Stimulated activated memory B cell treated with anti-CD40 and anti-IgM and Interleukin-4, amounts not matched to agents 10 μg/mL and 1 μg/mL and 100 μg/mL, for 72 hours (primary cell): ENCODE data around the gene SAP25.
"Not testable (repeated sequence)": the region's sequence is repeated elsewhere in the genome, so short reads cannot be mapped to it uniquely, and the experiment has no call there.

ENCODE experiments used
- ATAC-seq: fragments of 150-1000 bp; cut with Tn5 transposase; 2 replicates; pipeline ENCODE4 v1.10.0; 2021
- H3K27ac Mint-ChIP-seq: one replicate; pipeline ENCODE4 v1.8.0; 2022; ENCODE audit warnings: mild to moderate bottlenecking, mixed read lengths
- H3K27me3 Mint-ChIP-seq: one replicate; pipeline ENCODE4 v1.8.0; 2022; ENCODE audit warnings: mixed read lengths
- H3K36me3 Mint-ChIP-seq: one replicate; pipeline ENCODE4 v1.8.0; 2022; ENCODE audit warnings: mixed read lengths
- H3K4me1 Mint-ChIP-seq: one replicate; pipeline ENCODE4 v1.8.0; 2022; ENCODE audit warnings: mixed read lengths
- H3K4me3 Mint-ChIP-seq: one replicate; pipeline ENCODE4 v1.8.0; 2022; ENCODE audit warnings: mild to moderate bottlenecking, moderate library complexity, mixed read lengths
- H3K9me3 Mint-ChIP-seq: one replicate; pipeline ENCODE4 v1.8.0; 2022; ENCODE audit warnings: mixed read lengths

The SAP25 gene

GRCh38 chr7:100543586-100543985 lies 30.1 kb downstream of the SAP25 start:
- Mint-ChIP-seq H3K4me3 (peak overlapping the region; percentile 53), H3K9me3 (no peaks in the 10 kb centered on the region), H3K36me3 (peaks cover 1% of the 10 kb centered on the region), H3K27me3 (no peaks in the 10 kb centered on the region), H3K4me1 (peaks cover 82% of the 10 kb centered on the region), H3K27ac (peak overlapping the region; percentile 95)
- no peak for ATAC-seq

GRCh38 chr7:100541309-100541708 lies 32.4 kb downstream of the SAP25 start:
- ATAC-seq, H3K4me3 Mint-ChIP-seq, H3K27ac Mint-ChIP-seq, H3K36me3 Mint-ChIP-seq, H3K9me3 Mint-ChIP-seq, H3K27me3 Mint-ChIP-seq: not testable (repeated sequence)
- H3K4me1 Mint-ChIP-seq = peaks cover 59% of the 10 kb centered on the region

- Mint-ChIP-seq H3K9me3 (no peaks in the 10 kb centered on the region), H3K4me1 (peaks cover 48% of the 10 kb centered on the region), H3K27me3 (no peaks in the 10 kb centered on the region), H3K4me3 (peak overlapping the region; percentile 91), H3K27ac (peak overlapping the region; percentile 73), H3K36me3 (no peaks in the 10 kb centered on the region)
- no peak for ATAC-seq
Measured at GRCh38 chr7:100540073-100540723, 33.5 kb downstream of the SAP25 start.

GRCh38 chr7:100539436-100540006 lies 34.2 kb downstream of the SAP25 start:
- H3K27me3 Mint-ChIP-seq = no peaks in the 10 kb centered on the region
- H3K4me1 Mint-ChIP-seq = peaks cover 41% of the 10 kb centered on the region
- peak overlapping the region; percentile 91 for H3K4me3 Mint-ChIP-seq
- no peaks in the 10 kb centered on the region for H3K9me3 Mint-ChIP-seq
- H3K27ac Mint-ChIP-seq = peak overlapping the region; percentile 73
- H3K36me3 Mint-ChIP-seq = no peaks in the 10 kb centered on the region
- ATAC-seq = peak; percentile 2

- Mint-ChIP-seq H3K36me3 (no peaks in the 10 kb centered on the region), H3K27me3 (no peaks in the 10 kb centered on the region), H3K9me3 (no peaks in the 10 kb centered on the region), H3K4me1 (peaks cover 35% of the 10 kb centered on the region), H3K4me3 (peak within 1 kb of the TSS; percentile 91), H3K27ac (peak within 1 kb of the TSS; percentile 73)
- ATAC-seq = peak; percentile 99
Measured at GRCh38 chr7:100538654-100539435, 34.9 kb downstream of the SAP25 start, which contains the start of gene AGFG2. Gene AGFG2, plus strand, starts transcription at chr7:100539203. Its CDS starts 144 bp downstream, at chr7:100539347.

- H3K36me3 Mint-ChIP-seq = no peaks in the 10 kb centered on the region
- no peaks in the 10 kb centered on the region for H3K9me3 Mint-ChIP-seq
- no peak for ATAC-seq
- H3K4me3 Mint-ChIP-seq = peak overlapping the region; percentile 91
- H3K27me3 Mint-ChIP-seq = no peaks in the 10 kb centered on the region
- peak overlapping the region; percentile 73 for H3K27ac Mint-ChIP-seq
- H3K4me1 Mint-ChIP-seq = peaks cover 29% of the 10 kb centered on the region
Measured at GRCh38 chr7:100538348-100538653, 35.4 kb downstream of the SAP25 start.

GRCh38 chr7:100536695-100537094 lies 37.0 kb downstream of the SAP25 start:
- not testable (repeated sequence) for H3K27ac Mint-ChIP-seq, H3K36me3 Mint-ChIP-seq, ATAC-seq, H3K9me3 Mint-ChIP-seq, H3K4me3 Mint-ChIP-seq
- H3K4me1 Mint-ChIP-seq = peaks cover 13% of the 10 kb centered on the region
- H3K27me3 Mint-ChIP-seq = peaks cover 11% of the 10 kb centered on the region

GRCh38 chr7:100535982-100536381 lies 37.7 kb downstream of the SAP25 start:
- H3K36me3 Mint-ChIP-seq, ATAC-seq, H3K27ac Mint-ChIP-seq, H3K4me1 Mint-ChIP-seq, H3K9me3 Mint-ChIP-seq, H3K4me3 Mint-ChIP-seq: not testable (repeated sequence)
- H3K27me3 Mint-ChIP-seq = peaks cover 11% of the 10 kb centered on the region

- ATAC-seq = no peak
- Mint-ChIP-seq H3K9me3 (no peaks in the 10 kb centered on the region), H3K27me3 (peaks cover 11% of the 10 kb centered on the region), H3K36me3 (no peaks in the 10 kb centered on the region), H3K4me3 (no peak overlapping the region), H3K4me1 (peaks cover 6% of the 10 kb centered on the region), H3K27ac (no peak overlapping the region)
Measured at GRCh38 chr7:100532165-100533022, 41.3 kb downstream of the SAP25 start.

- Mint-ChIP-seq H3K4me1 (peaks cover 12% of the 10 kb centered on the region), H3K27me3 (peaks cover 11% of the 10 kb centered on the region)
- H3K4me3 Mint-ChIP-seq, H3K27ac Mint-ChIP-seq, H3K9me3 Mint-ChIP-seq, ATAC-seq, H3K36me3 Mint-ChIP-seq: not testable (repeated sequence)
Measured at GRCh38 chr7:100528108-100528866, 45.4 kb downstream of the SAP25 start.

GRCh38 chr7:100523192-100523591 lies 50.5 kb downstream of the SAP25 start:
- not testable (repeated sequence) for H3K9me3 Mint-ChIP-seq, H3K27me3 Mint-ChIP-seq, H3K27ac Mint-ChIP-seq, H3K36me3 Mint-ChIP-seq, H3K4me3 Mint-ChIP-seq
- H3K4me1 Mint-ChIP-seq = peaks cover 16% of the 10 kb centered on the region
- peak; percentile 61 for ATAC-seq
